Suprapubic skin (tissue), 4 donors: ENCODE measurements around the gene MCAT. TPM values are rescaled to one million over a fixed set of nuclear protein-coding genes. Genes with fewer than 3 reads are reported as not detected.

ENCODE experiments used
- DNase-seq, 2 donors: peaks; one replicate each; pipeline ENCODE4 v3.0.0-alpha.2; 2019; ENCODE audit warnings: low spot score in 2 of 2
- H3K27ac ChIP-seq: fragments of 200-600 bp; sonication (generic); one replicate; pipeline ENCODE4 v1.5.1; 2019
- H3K27me3 ChIP-seq: fragments of 200-600 bp; sonication (generic); one replicate; pipeline ENCODE4 v1.5.1; 2019
- H3K36me3 ChIP-seq: fragments of 200-600 bp; sonication (generic); one replicate; pipeline ENCODE4 v1.5.1; 2019
- H3K4me1 ChIP-seq: fragments of 200-600 bp; sonication (generic); one replicate; pipeline ENCODE4 v1.5.1; 2019
- H3K4me3 ChIP-seq: fragments of 200-600 bp; sonication (generic); one replicate; pipeline ENCODE4 v1.5.1; 2019; ENCODE audit warnings: mild to moderate bottlenecking
- H3K9me3 ChIP-seq: fragments of 200-600 bp; sonication (generic); one replicate; pipeline ENCODE4 v1.5.1; 2019
- EP300 ChIP-seq: sonication (generic); formaldehyde crosslinking; IDR thresholded peaks from one replicate; pipeline ENCODE4 v1.6.1; 2017; ENCODE audit warnings: antibody characterized with exemption
- POLR2A ChIP-seq, 2 donors: fragments of 450-650 bp; IDR thresholded peaks; one replicate each; pipeline ENCODE4 v1.6.1; 2017; ENCODE audit warnings: antibody characterized with exemption in 2 of 2, mild to moderate bottlenecking in 2 of 2, moderate library complexity in 2 of 2
- POLR2AphosphoS5 ChIP-seq, 3 donors: sonication (generic); formaldehyde crosslinking; IDR thresholded peaks; one replicate each; pipeline ENCODE4 v1.6.1; 2017; ENCODE audit warnings: antibody characterized with exemption in 3 of 3
- WGBS: methylation state at CpG from one replicate; pipeline ENCODE4 v1.1.5; 2018; 5-methylcytosine and 5-hydroxymethylcytosine counted together
- total RNA-seq, 4 donors: library from RNA; depleted of rRNA; stranded (reverse); fragments of >200 nt; gene quantifications; one replicate each; pipeline ENCODE4 v1.1.0, GENCODE V29; 2016
- TF ChIP-seq, protein P1 (sequence below), 2 donors: fragments of 200-600 bp in 1 of 2; fragments of 450-650 bp in 1 of 2; sonication (generic) in 1 of 2; IDR thresholded peaks; one replicate each; pipeline ENCODE4 v1.5.1; 2016 to 2019; ENCODE audit warnings: antibody characterized with exemption in 2 of 2, mild to moderate bottlenecking in 1 of 2, moderate library complexity in 1 of 2

Gene MCAT, protein sequence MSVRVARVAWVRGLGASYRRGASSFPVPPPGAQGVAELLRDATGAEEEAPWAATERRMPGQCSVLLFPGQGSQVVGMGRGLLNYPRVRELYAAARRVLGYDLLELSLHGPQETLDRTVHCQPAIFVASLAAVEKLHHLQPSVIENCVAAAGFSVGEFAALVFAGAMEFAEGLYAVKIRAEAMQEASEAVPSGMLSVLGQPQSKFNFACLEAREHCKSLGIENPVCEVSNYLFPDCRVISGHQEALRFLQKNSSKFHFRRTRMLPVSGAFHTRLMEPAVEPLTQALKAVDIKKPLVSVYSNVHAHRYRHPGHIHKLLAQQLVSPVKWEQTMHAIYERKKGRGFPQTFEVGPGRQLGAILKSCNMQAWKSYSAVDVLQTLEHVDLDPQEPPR
- total RNA-seq = 10 to 100 TPM; 21.1 to 38.0 (median 25.2) TPM

DNA sequence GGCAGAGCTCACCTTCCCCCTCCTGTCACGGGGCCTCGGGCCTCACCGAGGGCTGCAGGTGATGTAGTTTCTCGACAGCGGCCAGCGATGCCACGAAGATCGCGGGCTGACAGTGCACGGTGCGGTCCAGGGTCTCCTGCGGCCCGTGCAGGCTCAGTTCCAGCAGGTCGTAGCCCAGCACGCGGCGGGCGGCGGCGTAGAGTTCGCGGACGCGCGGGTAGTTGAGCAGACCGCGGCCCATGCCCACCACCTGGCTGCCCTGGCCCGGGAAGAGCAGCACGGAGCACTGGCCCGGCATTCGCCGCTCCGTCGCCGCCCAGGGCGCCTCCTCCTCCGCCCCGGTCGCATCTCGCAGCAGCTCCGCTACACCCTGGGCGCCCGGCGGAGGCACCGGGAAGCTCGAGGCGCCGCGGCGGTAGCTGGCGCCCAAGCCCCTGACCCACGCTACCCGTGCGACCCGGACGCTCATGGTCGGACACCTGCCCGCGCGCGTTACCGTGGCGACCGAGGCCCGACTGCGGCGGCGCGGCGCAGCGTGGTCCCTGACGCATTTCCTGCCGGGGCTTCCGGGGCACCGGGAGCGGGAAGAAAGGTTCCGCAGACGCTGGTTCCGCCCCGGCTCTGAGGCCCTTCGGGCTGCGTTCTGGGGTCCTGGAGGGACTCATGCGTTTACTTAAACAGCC lies at the start of gene MCAT:
Gene MCAT (minus strand): TSS at position 519 of the 683 bp plus-strand sequence. CDS start 50 bp downstream, at position 469.
- Histone ChIP-seq H3K27ac (peak within 1 kb of the TSS; percentile 71), H3K27me3 (no peaks in the 10 kb centered on the region), H3K4me3 (peak within 1 kb of the TSS; percentile 92), H3K4me1 (peaks cover 34% of the 10 kb centered on the region), H3K36me3 (peaks cover 22% of the 10 kb centered on the region), H3K9me3 (no peaks in the 10 kb centered on the region)
- DNase-seq = peak in 1 of 2 donors; percentile 92
- peak in 2 of 3 donors; percentile 30 to 40 for TF ChIP-seq POLR2AphosphoS5 (IDR thresholded peaks at IDR 0.05)
- TF ChIP-seq, protein P1, sequence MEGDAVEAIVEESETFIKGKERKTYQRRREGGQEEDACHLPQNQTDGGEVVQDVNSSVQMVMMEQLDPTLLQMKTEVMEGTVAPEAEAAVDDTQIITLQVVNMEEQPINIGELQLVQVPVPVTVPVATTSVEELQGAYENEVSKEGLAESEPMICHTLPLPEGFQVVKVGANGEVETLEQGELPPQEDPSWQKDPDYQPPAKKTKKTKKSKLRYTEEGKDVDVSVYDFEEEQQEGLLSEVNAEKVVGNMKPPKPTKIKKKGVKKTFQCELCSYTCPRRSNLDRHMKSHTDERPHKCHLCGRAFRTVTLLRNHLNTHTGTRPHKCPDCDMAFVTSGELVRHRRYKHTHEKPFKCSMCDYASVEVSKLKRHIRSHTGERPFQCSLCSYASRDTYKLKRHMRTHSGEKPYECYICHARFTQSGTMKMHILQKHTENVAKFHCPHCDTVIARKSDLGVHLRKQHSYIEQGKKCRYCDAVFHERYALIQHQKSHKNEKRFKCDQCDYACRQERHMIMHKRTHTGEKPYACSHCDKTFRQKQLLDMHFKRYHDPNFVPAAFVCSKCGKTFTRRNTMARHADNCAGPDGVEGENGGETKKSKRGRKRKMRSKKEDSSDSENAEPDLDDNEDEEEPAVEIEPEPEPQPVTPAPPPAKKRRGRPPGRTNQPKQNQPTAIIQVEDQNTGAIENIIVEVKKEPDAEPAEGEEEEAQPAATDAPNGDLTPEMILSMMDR (IDR thresholded peaks at IDR 0.05) = no peak
- peak in 1 of 2 donors; percentile 58 for TF ChIP-seq POLR2A (IDR thresholded peaks at IDR 0.05)
- no peak for TF ChIP-seq EP300
- 0% methylated on average over 37 of the region's 83 CpGs for WGBS

DNA sequence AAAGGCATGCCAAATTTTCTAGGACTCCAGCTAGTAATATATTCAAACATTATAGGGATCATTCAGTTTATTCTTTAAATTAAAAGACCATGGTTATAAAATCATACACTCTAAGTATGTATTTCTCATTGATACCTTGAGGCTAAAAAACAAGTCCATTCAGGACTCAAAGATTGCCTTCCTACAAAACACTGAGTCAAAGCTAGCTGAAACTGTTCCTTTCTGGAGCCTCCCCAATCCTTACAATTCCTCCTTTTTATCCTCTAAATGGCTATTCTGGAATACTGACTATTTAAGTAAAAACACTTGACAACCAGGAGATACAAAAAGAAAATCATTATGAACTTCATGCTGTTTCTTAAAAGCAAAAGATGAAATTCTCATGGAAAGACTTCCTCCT lies 48.6 kb upstream of the MCAT start:
- Histone ChIP-seq H3K36me3 (no peaks in the 10 kb centered on the region), H3K4me3 (no peak overlapping the region), H3K27ac (no peak overlapping the region), H3K9me3 (no peaks in the 10 kb centered on the region), H3K4me1 (peaks cover 7% of the 10 kb centered on the region), H3K27me3 (no peaks in the 10 kb centered on the region)
- TF ChIP-seq EP300 = no peak
- TF ChIP-seq, protein P1 (IDR thresholded peaks at IDR 0.05) = no peak
- TF ChIP-seq POLR2AphosphoS5 (IDR thresholded peaks at IDR 0.05) = no peak
- no peak for TF ChIP-seq POLR2A (IDR thresholded peaks at IDR 0.05)
- no peak for DNase-seq

DNA sequence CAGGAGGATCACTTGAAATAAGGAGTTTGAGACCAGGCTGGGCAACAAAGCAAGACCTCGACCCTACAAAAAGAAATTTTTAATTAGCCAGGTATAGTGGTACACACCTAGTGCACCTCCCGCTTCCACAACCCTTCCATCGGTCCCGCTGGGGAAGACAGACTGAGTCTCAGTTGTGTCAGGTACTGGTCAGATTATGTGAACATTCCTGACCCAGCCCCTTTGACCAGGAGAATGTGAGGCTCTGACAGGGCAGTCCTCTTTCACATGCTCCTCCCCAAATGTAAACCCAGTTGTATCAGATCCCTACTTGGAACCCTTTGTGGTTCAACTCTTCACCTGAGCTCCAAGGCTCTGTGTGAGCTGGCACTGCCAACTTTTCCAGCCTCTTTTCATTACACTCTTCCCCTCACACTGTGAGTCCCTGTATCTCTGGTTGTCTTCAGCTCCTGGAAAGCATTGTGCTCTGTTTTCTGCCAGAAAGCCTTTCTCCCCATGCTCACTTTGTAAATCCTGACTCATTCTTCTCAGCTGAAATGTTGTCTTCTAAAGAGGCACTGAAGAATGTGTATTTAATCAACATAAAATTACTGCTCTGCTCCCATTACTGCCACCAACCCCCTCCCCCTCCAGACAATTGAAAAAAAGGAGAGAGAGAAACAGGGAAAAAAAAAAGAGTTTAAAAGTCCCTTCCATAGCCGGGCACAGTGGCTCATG lies 45.8 kb upstream of the MCAT start:
- 90% methylated on average over 5 of the region's 5 CpGs for WGBS
- H3K9me3 ChIP-seq = no peaks in the 10 kb centered on the region
- H3K4me1 ChIP-seq = peaks cover 34% of the 10 kb centered on the region
- TF ChIP-seq, protein P1 (IDR thresholded peaks at IDR 0.05) = no peak
- no peak for TF ChIP-seq POLR2AphosphoS5 (IDR thresholded peaks at IDR 0.05)
- no peak for TF ChIP-seq EP300
- no peak overlapping the region for H3K4me3 ChIP-seq
- H3K27me3 ChIP-seq = no peaks in the 10 kb centered on the region
- H3K27ac ChIP-seq = no peak overlapping the region
- DNase-seq = no peak
- H3K36me3 ChIP-seq = no peaks in the 10 kb centered on the region

DNA sequence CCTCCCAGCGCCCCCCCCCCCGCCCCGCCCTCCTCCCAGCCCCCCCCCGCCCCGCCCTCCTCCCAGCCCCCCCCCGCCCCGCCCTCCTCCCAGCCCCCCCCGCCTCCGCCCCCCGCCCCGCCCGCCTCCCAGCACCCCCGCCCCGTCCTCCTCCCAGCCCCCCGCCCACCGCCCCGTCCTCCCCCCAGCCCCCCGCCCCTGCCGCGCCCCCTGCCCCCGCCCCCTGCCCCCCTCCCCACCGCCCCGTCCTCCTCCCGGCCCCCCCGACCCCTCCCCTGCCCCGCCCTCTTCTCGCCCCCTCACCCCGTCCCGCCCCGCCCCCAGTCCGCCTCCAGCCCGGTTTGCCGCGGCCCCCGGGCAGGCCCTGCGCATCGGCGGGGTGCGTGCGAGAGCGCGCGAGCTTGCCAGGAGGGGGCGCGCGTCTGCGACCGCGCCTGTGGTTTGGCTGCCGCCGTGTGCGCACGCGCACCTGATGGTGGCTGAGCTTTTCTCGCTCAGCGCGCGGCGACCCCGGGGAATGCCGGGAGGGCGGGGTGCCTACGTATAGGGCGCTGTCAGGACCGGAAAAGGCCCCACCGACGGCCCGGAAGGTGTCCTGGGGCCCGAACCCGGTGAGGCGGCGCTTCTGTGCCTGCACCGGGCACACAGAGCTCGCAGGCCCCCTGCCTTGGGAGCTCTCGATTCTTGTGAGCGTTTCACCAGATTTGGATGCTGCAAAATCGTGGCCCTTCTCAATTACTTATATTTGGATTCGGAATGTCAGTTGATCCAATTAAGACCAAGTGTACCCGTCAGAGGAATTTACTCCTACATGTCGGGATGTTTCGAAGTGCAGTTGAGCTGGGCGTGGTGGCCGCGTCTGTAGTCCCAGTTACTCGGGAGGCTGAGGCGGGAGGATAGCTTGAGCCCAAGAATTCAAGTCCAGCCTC lies 44.2 kb upstream of the MCAT start:
- Histone ChIP-seq H3K27ac (peak overlapping the region; percentile 91), H3K4me3 (peak overlapping the region; percentile 85), H3K36me3 (peaks cover 3% of the 10 kb centered on the region), H3K4me1 (peaks cover 46% of the 10 kb centered on the region), H3K9me3 (no peaks in the 10 kb centered on the region), H3K27me3 (no peaks in the 10 kb centered on the region)
- TF ChIP-seq EP300 = peak; percentile 12
- peak in 2 of 3 donors; percentile 39 to 47 for TF ChIP-seq POLR2AphosphoS5 (IDR thresholded peaks at IDR 0.05)
- TF ChIP-seq POLR2A (IDR thresholded peaks at IDR 0.05) = no peak
- TF ChIP-seq, protein P1 (IDR thresholded peaks at IDR 0.05) = peak; percentile 20 to 91
- 8% methylated on average over 13 of the region's 86 CpGs for WGBS
- DNase-seq = peak; percentile 96
